ENCODE measurements around the gene SCNN1A. TPM values are rescaled to one million over a fixed set of nuclear protein-coding genes. Genes with fewer than 3 reads are reported as not detected.

Gene SCNN1A
- total and polyA plus RNA-seq, 2 of the 13 experiments (the other 11 are each of a cell fraction or from before 2014, with no cell fraction given), result 1.5 to 14.6 TPM

- TF ChIP-seq ZNF850 (CRISPR knock-in tag; conservative IDR thresholded peaks at IDR 0.05), result no peak
- peak; percentile 41; the same call in 1 of the 2 replicates for TF ChIP-seq ZNF225 (CRISPR knock-in tag; IDR thresholded peaks at IDR 0.05)
- TF ChIP-seq ZSCAN31 (CRISPR knock-in tag; IDR thresholded peaks at IDR 0.05; ENCODE audit: low read depth), result no peak
- 0 out of 2 replicates have a peak, but pooled peaks have one; percentile 39 for TF ChIP-seq ZNF678 (CRISPR knock-in tag; IDR thresholded peaks at IDR 0.05)
- TF ChIP-seq HNRNPK (IDR thresholded peaks at IDR 0.05; ENCODE audit: low read depth, low read length, poor library complexity, severe bottlenecking), result no peak
- no peak for TF ChIP-seq SCMH1 (CRISPR knock-in tag; IDR thresholded peaks at IDR 0.05; ENCODE audit: borderline replicate concordance)
- TF ChIP-seq BHLHE40 (IDR thresholded peaks at IDR 0.05; ENCODE audit: low read length), result no peak
- TF ChIP-seq EZH2 (conservative IDR thresholded peaks at IDR 0.05; ENCODE audit: low read depth, low read length), result no peak
- no peak for TF ChIP-seq NFIC (IDR thresholded peaks at IDR 0.05; ENCODE audit: low read length)
- TF ChIP-seq JUN (CRISPR knock-in tag; IDR thresholded peaks at IDR 0.05), result 0 out of 2 replicates have a peak, but pooled peaks have one; percentile 56
- TF ChIP-seq ATF7-NPFF (CRISPR knock-in tag; IDR thresholded peaks at IDR 0.05; ENCODE audit: low read depth), result peak; percentile 80
- TF ChIP-seq ZNF773 (CRISPR knock-in tag; IDR thresholded peaks at IDR 0.05; ENCODE audit: borderline replicate concordance), result peak; percentile 53; the same call in 1 of the 2 replicates
- peak; percentile 88; the same call in 1 of the 2 replicates for TF ChIP-seq KIAA2018 (CRISPR knock-in tag; IDR thresholded peaks at IDR 0.05; ENCODE audit: borderline replicate concordance)
- no peak for TF ChIP-seq ZNF10 (CRISPR knock-in tag; IDR thresholded peaks at IDR 0.05; ENCODE audit: borderline replicate concordance, low read depth)
- no peak for TF ChIP-seq JUND (CRISPR knock-in tag; IDR thresholded peaks at IDR 0.05)
- TF ChIP-seq HOXA9 (CRISPR knock-in tag; IDR thresholded peaks at IDR 0.05; ENCODE audit: borderline replicate concordance), result no peak; the same call in 1 of the 2 replicates
- TF ChIP-seq ZNF207 (IDR thresholded peaks at IDR 0.05; ENCODE audit: borderline replicate concordance), result no peak
- TF ChIP-seq, protein P1, sequence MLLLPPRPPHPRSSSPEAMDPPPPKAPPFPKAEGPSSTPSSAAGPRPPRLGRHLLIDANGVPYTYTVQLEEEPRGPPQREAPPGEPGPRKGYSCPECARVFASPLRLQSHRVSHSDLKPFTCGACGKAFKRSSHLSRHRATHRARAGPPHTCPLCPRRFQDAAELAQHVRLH (CRISPR knock-in tag; IDR thresholded peaks at IDR 0.05; ENCODE audit: borderline replicate concordance, low read depth), result peak; percentile 74; the same call in 1 of the 2 replicates
- no peak for TF ChIP-seq HMGA1 (CRISPR knock-in tag; conservative IDR thresholded peaks at IDR 0.05)
- peak; percentile 75 for TF ChIP-seq ZNF772 (CRISPR knock-in tag; IDR thresholded peaks at IDR 0.05)
- no peak for TF ChIP-seq GTF3A (CRISPR knock-in tag; conservative IDR thresholded peaks at IDR 0.05)
- peak; percentile 49 for TF ChIP-seq SP4 (CRISPR knock-in tag; IDR thresholded peaks at IDR 0.05)
- peak; percentile 76 for TF ChIP-seq SKI (IDR thresholded peaks at IDR 0.05; ENCODE audit: partially characterized antibody)
Observed at GRCh38 chr12:6363330-6364043, 11.9 kb downstream of the SCNN1A start (continued).

Measured in HepG2 (cell line).